ENCODE results near the gene TBX21. TPM values are rescaled to one million over a fixed set of nuclear protein-coding genes. Genes with fewer than 3 reads are reported as not detected.

The TBX21 gene
- total and polyA plus RNA-seq, 9 of the 15 experiments (the other 6 are each of a cell fraction or from before 2014, with no cell fraction given) = 0.07 TPM; not detected in 8

GRCh38 chr17:47742319-47743181 lies 9.5 kb downstream of the TBX21 start (continued):
- TF ChIP-seq JUND (IDR thresholded peaks at IDR 0.05; ENCODE audit: borderline replicate concordance, low read depth, low read length) = no peak
- no peak for TF ChIP-seq JUND (tag; IDR thresholded peaks at IDR 0.05; ENCODE audit: borderline replicate concordance, low read depth, low read length)
- TF ChIP-seq ZC3H11A (IDR thresholded peaks at IDR 0.05; ENCODE audit: low read depth, low read length) = no peak
- TF ChIP-seq, protein P1, sequence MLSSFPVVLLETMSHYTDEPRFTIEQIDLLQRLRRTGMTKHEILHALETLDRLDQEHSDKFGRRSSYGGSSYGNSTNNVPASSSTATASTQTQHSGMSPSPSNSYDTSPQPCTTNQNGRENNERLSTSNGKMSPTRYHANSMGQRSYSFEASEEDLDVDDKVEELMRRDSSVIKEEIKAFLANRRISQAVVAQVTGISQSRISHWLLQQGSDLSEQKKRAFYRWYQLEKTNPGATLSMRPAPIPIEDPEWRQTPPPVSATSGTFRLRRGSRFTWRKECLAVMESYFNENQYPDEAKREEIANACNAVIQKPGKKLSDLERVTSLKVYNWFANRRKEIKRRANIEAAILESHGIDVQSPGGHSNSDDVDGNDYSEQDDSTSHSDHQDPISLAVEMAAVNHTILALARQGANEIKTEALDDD (IDR thresholded peaks at IDR 0.05) = no peak
- TF ChIP-seq STAG1 (CRISPR knock-in tag; IDR thresholded peaks at IDR 0.05; ENCODE audit: borderline replicate concordance) = peak; percentile 30; the same call in 1 of the 2 replicates
- TF ChIP-seq, protein P2, sequence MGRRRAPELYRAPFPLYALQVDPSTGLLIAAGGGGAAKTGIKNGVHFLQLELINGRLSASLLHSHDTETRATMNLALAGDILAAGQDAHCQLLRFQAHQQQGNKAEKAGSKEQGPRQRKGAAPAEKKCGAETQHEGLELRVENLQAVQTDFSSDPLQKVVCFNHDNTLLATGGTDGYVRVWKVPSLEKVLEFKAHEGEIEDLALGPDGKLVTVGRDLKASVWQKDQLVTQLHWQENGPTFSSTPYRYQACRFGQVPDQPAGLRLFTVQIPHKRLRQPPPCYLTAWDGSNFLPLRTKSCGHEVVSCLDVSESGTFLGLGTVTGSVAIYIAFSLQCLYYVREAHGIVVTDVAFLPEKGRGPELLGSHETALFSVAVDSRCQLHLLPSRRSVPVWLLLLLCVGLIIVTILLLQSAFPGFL (CRISPR knock-in tag; IDR thresholded peaks at IDR 0.05) = no peak
- no peak for TF ChIP-seq CREB3 (tag; conservative IDR thresholded peaks at IDR 0.05; ENCODE audit: low read depth)
- TF ChIP-seq, protein P3, sequence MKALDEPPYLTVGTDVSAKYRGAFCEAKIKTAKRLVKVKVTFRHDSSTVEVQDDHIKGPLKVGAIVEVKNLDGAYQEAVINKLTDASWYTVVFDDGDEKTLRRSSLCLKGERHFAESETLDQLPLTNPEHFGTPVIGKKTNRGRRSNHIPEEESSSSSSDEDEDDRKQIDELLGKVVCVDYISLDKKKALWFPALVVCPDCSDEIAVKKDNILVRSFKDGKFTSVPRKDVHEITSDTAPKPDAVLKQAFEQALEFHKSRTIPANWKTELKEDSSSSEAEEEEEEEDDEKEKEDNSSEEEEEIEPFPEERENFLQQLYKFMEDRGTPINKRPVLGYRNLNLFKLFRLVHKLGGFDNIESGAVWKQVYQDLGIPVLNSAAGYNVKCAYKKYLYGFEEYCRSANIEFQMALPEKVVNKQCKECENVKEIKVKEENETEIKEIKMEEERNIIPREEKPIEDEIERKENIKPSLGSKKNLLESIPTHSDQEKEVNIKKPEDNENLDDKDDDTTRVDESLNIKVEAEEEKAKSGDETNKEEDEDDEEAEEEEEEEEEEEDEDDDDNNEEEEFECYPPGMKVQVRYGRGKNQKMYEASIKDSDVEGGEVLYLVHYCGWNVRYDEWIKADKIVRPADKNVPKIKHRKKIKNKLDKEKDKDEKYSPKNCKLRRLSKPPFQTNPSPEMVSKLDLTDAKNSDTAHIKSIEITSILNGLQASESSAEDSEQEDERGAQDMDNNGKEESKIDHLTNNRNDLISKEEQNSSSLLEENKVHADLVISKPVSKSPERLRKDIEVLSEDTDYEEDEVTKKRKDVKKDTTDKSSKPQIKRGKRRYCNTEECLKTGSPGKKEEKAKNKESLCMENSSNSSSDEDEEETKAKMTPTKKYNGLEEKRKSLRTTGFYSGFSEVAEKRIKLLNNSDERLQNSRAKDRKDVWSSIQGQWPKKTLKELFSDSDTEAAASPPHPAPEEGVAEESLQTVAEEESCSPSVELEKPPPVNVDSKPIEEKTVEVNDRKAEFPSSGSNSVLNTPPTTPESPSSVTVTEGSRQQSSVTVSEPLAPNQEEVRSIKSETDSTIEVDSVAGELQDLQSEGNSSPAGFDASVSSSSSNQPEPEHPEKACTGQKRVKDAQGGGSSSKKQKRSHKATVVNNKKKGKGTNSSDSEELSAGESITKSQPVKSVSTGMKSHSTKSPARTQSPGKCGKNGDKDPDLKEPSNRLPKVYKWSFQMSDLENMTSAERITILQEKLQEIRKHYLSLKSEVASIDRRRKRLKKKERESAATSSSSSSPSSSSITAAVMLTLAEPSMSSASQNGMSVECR (CRISPR knock-in tag; IDR thresholded peaks at IDR 0.05) = no peak
- TF ChIP-seq NR2C2 (CRISPR knock-in tag; IDR thresholded peaks at IDR 0.05) = no peak
- TF ChIP-seq NR2C2 (tag; IDR thresholded peaks at IDR 0.05) = 0 out of 2 replicates have a peak, but pooled peaks have one; percentile 15
- TF ChIP-seq THRAP3 (IDR thresholded peaks at IDR 0.05; ENCODE audit: borderline replicate concordance) = 0 out of 2 replicates have a peak, but pooled peaks have one; percentile 41
- TF ChIP-seq ZBTB7A (IDR thresholded peaks at IDR 0.05; ENCODE audit: borderline replicate concordance, control insufficient read depth, low read depth, low read length) = peak; percentile 80
- no peak for TF ChIP-seq TAF15 (IDR thresholded peaks at IDR 0.05; ENCODE audit: low read depth, low read length)
- TF ChIP-seq ATF7 (IDR thresholded peaks at IDR 0.05) = no peak
- TF ChIP-seq RAD21 (CRISPR knock-in tag; conservative IDR thresholded peaks at IDR 0.05 in 1 of 2, IDR thresholded peaks at IDR 0.05 in 1 of 2) = peak; percentile 57 to 84
- no peak for TF ChIP-seq BACH1 (tag; IDR thresholded peaks at IDR 0.05)
- TF ChIP-seq KAT7 (CRISPR knock-in tag; IDR thresholded peaks at IDR 0.05; ENCODE audit: borderline replicate concordance) = no peak
- no peak for TF ChIP-seq PYGO2 (tag; IDR thresholded peaks at IDR 0.05)
- no peak for TF ChIP-seq SRF (CRISPR knock-in tag; IDR thresholded peaks at IDR 0.05)

Data from K562 (cell line).